ENCODE results near the gene PTCHD1.

- TF ChIP-seq EZH2phosphoT487 (IDR thresholded peaks at IDR 0.05; ENCODE audit: borderline replicate concordance, low read depth) (no peak), EP300 (IDR thresholded peaks at IDR 0.05; ENCODE audit: borderline replicate concordance in 1 of 2, low read depth in 1 of 2, low read length in 1 of 2) (no peak), RAD21 (IDR thresholded peaks at IDR 0.05; ENCODE audit: low read length) (no peak), FOXM1 (IDR thresholded peaks at IDR 0.05; ENCODE audit: low read depth) (no peak), CTCF (IDR thresholded peaks at IDR 0.05) (no peak), NFIC (IDR thresholded peaks at IDR 0.05; ENCODE audit: borderline replicate concordance) (no peak), REST (IDR thresholded peaks at IDR 0.05; ENCODE audit: low read depth, low read length) (no peak), SIN3A (IDR thresholded peaks at IDR 0.05; ENCODE audit: borderline replicate concordance, low read depth, low read length) (no peak), NRF1 (IDR thresholded peaks at IDR 0.05; ENCODE audit: low read depth, low read length) (no peak), RFX5 (IDR thresholded peaks at IDR 0.05; ENCODE audit: low read length) (no peak)
- TF ChIP-seq, protein P1, sequence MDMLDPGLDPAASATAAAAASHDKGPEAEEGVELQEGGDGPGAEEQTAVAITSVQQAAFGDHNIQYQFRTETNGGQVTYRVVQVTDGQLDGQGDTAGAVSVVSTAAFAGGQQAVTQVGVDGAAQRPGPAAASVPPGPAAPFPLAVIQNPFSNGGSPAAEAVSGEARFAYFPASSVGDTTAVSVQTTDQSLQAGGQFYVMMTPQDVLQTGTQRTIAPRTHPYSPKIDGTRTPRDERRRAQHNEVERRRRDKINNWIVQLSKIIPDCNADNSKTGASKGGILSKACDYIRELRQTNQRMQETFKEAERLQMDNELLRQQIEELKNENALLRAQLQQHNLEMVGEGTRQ (IDR thresholded peaks at IDR 0.05; ENCODE audit: borderline replicate concordance, low read depth, low read length): no peak
- TF ChIP-seq, protein P2, sequence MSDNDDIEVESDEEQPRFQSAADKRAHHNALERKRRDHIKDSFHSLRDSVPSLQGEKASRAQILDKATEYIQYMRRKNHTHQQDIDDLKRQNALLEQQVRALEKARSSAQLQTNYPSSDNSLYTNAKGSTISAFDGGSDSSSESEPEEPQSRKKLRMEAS (IDR thresholded peaks at IDR 0.05; ENCODE audit: low read depth): no peak
Observed at GRCh38 chrX:23387550-23388184, 53.0 kb downstream of the PTCHD1 start.

All from SK-N-SH (cell line).